Colon (tissue), 2 donors: ENCODE results near the gene PCNA.

Experiments used
- FAIRE-seq: peaks from 2 replicates; lab custom pipeline; 2012; peaks lifted over from hg19 to GRCh38; lab: Jason Lieb, UNC
- donor health status: control.
- donor health status: control.

PCNA gene

DNA sequence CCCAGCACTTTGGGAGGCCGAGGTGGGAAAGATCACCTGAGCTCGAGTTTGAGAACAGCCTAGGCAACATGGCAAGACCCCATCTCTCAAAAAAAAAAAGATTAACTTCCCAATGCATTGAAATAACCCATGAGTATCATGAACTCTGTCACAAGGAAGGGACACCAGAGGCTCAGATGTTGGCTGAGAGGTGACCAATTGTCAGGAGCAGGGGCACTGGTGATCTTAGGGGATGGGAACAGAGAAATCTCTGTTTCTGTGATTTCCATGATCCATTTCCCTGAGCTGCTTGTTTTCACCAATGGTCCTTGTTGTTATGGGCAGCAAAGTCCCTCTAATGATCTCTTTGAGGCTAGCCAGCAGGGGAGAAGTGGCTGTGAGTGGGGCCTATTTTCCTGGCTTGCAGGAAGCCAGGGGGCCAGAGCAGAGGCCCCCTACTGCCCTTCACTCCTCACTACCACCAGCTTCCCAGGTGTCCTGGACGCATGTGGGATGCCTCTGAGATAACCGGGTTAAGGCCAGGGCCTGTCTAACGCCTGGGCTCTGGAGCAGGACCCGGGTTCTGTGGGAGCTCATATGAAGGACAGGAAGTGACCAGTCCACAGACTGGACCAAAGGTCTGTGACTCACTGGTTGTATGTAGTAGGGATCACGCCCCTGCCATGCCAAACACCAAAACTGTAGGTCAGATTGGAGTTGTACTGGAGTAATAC, 54.4 kb downstream of the PCNA start:
- FAIRE-seq: no peak
